Measurements from ENCODE around the gene OR6V1.
"Not testable (repeated sequence)": the region's sequence is repeated elsewhere in the genome, so short reads cannot be mapped to it uniquely, and the experiment has no call there.

Gene OR6V1

DNA sequence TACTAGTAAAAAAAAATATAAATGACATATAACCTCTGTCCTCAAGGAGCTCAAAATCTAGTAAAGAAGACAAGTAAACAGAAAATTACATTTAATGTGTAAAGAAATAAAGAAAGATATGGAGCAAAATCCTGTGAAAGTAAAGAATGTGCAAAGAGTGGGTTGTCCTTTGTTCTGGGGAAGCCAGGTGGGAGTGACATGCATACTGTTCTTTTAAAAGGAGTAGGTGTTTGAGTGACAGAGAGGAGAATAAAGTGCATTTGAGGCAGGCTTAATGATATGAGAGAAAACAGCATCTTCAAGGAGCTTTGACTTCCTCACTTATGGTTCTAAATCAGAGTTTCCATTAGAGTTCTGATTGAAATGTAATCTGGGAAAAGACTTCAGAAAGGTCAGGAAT, 22.0 kb downstream of the OR6V1 start:
- no peak for DNase-seq (ENCODE audit: low read depth)
- H3K4me3 ChIP-seq (ENCODE audit: low read depth, low read length): no peak overlapping the region
- TF ChIP-seq, protein P1, sequence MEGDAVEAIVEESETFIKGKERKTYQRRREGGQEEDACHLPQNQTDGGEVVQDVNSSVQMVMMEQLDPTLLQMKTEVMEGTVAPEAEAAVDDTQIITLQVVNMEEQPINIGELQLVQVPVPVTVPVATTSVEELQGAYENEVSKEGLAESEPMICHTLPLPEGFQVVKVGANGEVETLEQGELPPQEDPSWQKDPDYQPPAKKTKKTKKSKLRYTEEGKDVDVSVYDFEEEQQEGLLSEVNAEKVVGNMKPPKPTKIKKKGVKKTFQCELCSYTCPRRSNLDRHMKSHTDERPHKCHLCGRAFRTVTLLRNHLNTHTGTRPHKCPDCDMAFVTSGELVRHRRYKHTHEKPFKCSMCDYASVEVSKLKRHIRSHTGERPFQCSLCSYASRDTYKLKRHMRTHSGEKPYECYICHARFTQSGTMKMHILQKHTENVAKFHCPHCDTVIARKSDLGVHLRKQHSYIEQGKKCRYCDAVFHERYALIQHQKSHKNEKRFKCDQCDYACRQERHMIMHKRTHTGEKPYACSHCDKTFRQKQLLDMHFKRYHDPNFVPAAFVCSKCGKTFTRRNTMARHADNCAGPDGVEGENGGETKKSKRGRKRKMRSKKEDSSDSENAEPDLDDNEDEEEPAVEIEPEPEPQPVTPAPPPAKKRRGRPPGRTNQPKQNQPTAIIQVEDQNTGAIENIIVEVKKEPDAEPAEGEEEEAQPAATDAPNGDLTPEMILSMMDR (conservative IDR thresholded peaks at IDR 0.05; ENCODE audit: low read depth, low read length): no peak

DNA sequence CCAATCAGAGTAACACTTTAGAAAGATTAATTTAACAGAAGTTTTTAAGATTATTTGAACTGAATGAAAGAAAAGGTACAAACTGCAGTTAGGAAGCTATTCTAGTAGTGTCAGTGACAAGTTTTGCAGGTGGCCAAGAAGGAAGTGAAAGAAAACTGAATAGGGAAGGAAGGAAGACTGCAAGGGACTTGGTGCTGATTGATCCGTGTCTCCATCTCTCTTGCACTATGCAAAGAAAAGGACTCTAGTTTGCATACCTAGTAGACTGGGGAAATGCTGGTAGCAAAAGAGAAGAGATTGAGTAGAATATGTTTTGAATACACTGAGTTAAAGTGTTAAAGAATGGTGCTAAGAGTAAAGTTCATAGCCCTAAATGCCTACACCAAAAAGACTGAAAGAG, 33.0 kb downstream of the OR6V1 start:
- TF ChIP-seq, protein P1 (conservative IDR thresholded peaks at IDR 0.05; ENCODE audit: low read depth, low read length): no peak
- no peak overlapping the region for H3K4me3 ChIP-seq (ENCODE audit: low read depth, low read length)
- DNase-seq (ENCODE audit: low read depth): no peak

DNA sequence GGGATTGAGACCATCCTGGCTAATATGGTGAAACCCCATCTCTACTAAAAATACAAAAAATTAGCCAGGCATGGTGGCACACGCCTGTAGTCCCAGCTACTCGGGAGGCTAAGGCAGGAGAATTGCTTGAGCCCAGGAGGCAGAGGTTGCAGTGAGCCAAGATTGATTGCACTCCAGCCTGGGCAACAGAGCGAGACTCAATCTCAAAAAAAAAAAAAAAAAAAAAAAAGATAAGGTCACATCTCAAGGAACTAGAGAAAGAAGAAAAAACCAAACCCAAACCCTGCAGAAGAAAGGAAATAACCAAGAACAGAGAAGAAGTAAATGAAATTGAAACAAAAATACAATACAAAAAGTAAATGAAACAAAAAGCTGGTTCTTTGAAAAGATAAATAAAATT, 33.5 kb downstream of the OR6V1 start:
- DNase-seq (ENCODE audit: low read depth); H3K4me3 ChIP-seq (ENCODE audit: low read depth, low read length): not testable (repeated sequence)

DNA sequence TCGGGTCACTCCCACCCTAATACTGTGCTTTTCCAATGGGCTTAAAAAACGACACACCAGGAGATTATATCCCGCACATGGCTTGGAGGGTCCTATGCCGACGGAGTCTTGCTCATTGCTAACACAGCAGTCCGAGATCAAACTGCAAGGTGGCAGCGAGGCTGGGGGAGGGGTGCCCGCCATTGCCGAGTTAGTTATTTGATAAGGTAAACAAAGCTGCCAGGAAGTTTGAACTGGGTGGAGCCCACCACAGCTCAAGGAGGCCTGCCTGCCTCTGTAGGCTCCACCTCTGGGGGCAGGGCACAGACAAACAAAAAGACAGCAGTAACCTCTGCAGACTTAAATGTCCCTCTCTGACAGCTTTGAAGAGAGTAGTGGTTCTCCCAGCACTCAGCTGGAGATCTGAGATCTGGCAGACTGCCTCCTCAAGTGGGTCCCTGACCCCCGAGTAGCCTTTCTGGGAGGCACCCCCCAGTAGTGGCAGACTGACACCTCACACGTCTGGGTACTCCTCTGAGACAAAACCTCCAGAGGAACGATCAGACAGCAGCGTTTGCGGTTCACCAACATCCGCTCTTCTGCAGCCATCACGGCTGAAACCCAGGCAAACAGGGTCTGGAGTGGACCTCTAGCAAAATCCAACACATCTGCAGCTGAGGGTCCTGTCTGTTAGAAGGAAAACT, 36.5 kb downstream of the OR6V1 start:
- not testable (repeated sequence) for H3K4me3 ChIP-seq (ENCODE audit: low read depth, low read length); DNase-seq (ENCODE audit: low read depth)

DNA sequence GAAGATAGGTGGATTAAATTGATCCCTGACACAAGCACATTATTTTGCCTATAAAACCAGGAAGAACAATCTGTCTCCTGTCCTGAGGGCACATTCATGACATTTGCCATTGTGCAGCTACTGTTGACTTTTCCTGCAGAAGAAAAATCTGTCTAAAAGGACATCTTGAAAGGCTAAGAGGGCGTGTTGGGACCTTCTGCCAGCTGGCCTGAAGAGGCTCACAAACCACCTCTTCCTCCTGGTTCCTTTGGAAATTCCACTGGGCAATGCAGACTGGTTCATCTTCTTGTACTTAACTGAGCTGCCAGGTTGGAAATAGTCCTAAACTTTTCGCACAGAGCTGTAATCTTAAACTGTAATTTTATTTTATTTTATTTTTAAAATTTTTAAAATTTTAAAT, 44.0 kb downstream of the OR6V1 start:
- H3K4me3 ChIP-seq (ENCODE audit: low read depth, low read length): no peak overlapping the region
- no peak for DNase-seq (ENCODE audit: low read depth)
- TF ChIP-seq, protein P1 (conservative IDR thresholded peaks at IDR 0.05; ENCODE audit: low read depth, low read length): no peak

DNA sequence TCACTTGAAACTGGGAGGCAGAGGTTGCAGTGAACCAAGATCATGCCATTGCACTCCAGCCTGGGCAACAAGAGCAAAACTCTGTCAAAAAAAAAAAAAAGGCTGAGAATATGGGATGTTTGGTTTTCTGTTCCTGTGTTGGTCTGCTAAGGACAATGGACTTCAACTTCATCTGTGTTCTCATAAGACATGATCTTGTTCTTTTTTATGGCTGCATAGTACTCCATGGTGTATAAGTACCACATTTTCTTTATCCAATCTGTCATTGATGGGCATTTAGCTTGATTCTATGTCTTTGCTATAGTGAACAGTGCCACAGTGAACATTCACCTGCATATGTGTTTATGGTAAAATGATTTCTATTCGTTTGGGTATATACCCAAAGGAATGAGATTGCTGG, 47.4 kb downstream of the OR6V1 start:
- not testable (repeated sequence) for DNase-seq (ENCODE audit: low read depth); H3K4me3 ChIP-seq (ENCODE audit: low read depth, low read length)
